Neural progenitor cell (in vitro differentiated cells): Measurements from ENCODE around the gene ORC4. TPM values are rescaled to one million over a fixed set of nuclear protein-coding genes. Genes with fewer than 3 reads are reported as not detected.

Source experiments
- DNase-seq: peaks from one replicate; pipeline ENCODE4 v3.0.0-alpha.2; 2016; ENCODE audit warnings: low spot score
- H2AFZ ChIP-seq: fragments of 200-600 bp; sonication (generic); replicated peaks from 2 replicates; pipeline ENCODE4 v1.6.1; 2016; ENCODE audit warnings: antibody characterized with exemption
- H3F3A ChIP-seq: fragments of 200-600 bp; sonication (generic); 2 replicates; pipeline ENCODE4 v1.6.1; 2016; ENCODE audit warnings: antibody characterized with exemption, low read depth
- H3K27ac ChIP-seq: fragments of 200-600 bp; sonication (generic); 2 replicates; pipeline ENCODE4 v1.5.1; 2016; ENCODE audit warnings: mild to moderate bottlenecking
- H3K27me3 ChIP-seq: fragments of 200-600 bp; sonication (generic); 2 replicates; pipeline ENCODE4 v1.6.1; 2016; ENCODE audit warnings: mild to moderate bottlenecking, moderate library complexity
- H3K36me3 ChIP-seq: fragments of 200-600 bp; sonication (generic); 2 replicates; pipeline ENCODE4 v1.5.1; 2016
- H3K4me1 ChIP-seq: fragments of 200-600 bp; sonication (generic); 2 replicates; pipeline ENCODE4 v1.6.1; 2016; ENCODE audit warnings: mixed run types
- H3K4me2 ChIP-seq: fragments of 200-600 bp; sonication (generic); 2 replicates; pipeline ENCODE4 v1.6.1; 2016
- H3K4me3 ChIP-seq: fragments of 200-600 bp; sonication (generic); 2 replicates; pipeline ENCODE4 v1.5.1; 2016
- H3K79me2 ChIP-seq: fragments of 200-600 bp; sonication (generic); 2 replicates; pipeline ENCODE4 v1.6.1; 2016; ENCODE audit warnings: low read depth
- H3K9ac ChIP-seq: fragments of 200-600 bp; sonication (generic); 2 replicates; pipeline ENCODE4 v1.6.1; 2016
- H3K9me3 ChIP-seq: fragments of 200-600 bp; sonication (generic); 2 replicates; pipeline ENCODE4 v1.5.1; 2016; ENCODE audit warnings: low read depth
- H4K20me1 ChIP-seq: fragments of 200-600 bp; sonication (generic); 2 replicates; pipeline ENCODE4 v1.6.1; 2016; ENCODE audit warnings: low read depth
- H3K27ac Mint-ChIP-seq: 3 replicates; pipeline ENCODE4 v1.8.0; 2021; ENCODE audit warnings: mixed read lengths
- H3K27me3 Mint-ChIP-seq: 2 replicates; pipeline ENCODE4 v1.8.0; 2022; ENCODE audit warnings: low read depth, mild to moderate bottlenecking, inconsistent platforms, moderate library complexity, mixed read lengths; ENCODE audit not compliant: insufficient read depth
- H3K36me3 Mint-ChIP-seq: 3 replicates; pipeline ENCODE4 v1.8.0; 2021; ENCODE audit warnings: mixed read lengths
- H3K4me1 Mint-ChIP-seq: 3 replicates; pipeline ENCODE4 v1.8.0; 2021; ENCODE audit warnings: mixed read lengths
- H3K4me3 Mint-ChIP-seq: 3 replicates; pipeline ENCODE4 v1.8.0; 2021; ENCODE audit warnings: mild to moderate bottlenecking, moderate library complexity, mixed read lengths
- H3K9me3 Mint-ChIP-seq: 3 replicates; pipeline ENCODE4 v1.8.0; 2020; ENCODE audit warnings: mixed read lengths
- EZH2 ChIP-seq: fragments of 200-600 bp; sonication (generic); IDR thresholded peaks from 2 replicates; pipeline ENCODE4 v1.6.1; 2017; ENCODE audit warnings: antibody characterized with exemption, mild to moderate bottlenecking, moderate library complexity
- EZH2phosphoT487 ChIP-seq: fragments of 200-600 bp; sonication (generic); IDR thresholded peaks from 2 replicates; pipeline ENCODE4 v1.6.1; 2017; ENCODE audit warnings: antibody characterized with exemption
- total RNA-seq: library from RNA; depleted of rRNA; stranded (reverse); fragments of >200 nt; gene quantifications from 2 replicates; pipeline ENCODE4 v1.2.3, GENCODE V29; 2015; ENCODE audit warnings: low replicate concordance
- TF ChIP-seq, protein P1 (sequence below): fragments of 200-600 bp; sonication (generic); IDR thresholded peaks from 2 replicates; pipeline ENCODE4 v1.5.1; 2017; ENCODE audit warnings: antibody characterized with exemption, mild to moderate bottlenecking

ORC4 gene
- total RNA-seq = 165 and 314 TPM in 2 replicates

DNA sequence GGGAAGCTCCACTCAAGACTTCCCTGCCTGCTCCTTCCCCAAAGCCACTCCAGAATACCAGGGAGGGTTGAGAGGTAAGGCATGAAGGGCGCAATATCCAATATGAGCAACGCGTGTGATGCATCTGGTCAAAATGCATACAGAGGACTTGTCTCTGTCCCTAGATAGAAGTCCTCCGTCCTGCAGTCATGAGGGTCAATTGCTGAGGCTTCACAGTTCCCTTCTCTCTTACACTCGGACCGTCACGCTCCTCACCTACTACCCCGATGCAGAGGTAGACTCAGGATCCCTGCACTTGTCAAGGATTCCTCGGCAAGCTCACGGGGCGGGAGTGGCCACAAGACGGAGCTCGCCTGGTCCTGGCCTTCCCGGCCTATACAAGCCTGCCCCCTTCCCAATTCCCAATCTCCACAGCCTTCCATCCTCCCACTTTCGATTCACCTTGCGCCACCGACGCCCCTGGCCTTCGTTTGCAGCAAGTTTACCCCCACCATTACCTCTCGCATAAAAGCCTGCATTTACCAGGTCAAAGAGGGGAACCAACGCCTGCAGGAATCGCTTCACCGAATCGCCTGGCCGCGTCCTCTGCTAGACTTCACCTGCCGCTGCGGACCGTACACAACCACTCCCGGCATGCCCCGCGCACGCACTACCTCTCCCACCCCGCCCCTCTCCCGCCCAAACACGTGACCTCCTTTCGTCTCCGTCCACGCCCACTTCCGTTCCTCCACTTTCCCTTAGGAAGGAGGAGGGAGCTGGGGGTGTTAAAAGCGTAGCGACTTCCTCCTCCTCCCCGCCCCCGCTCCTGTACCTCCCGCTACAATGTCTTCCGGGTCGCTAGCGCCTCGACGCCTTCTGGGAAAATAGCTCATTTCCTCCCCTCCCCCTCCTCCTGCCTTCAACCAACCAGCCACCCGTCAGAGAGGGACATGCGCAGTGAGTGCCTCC lies at the start of gene ORC4:
Gene ORC4 (minus strand): TSS at position 627 of the 948 bp plus-strand sequence. CDS start 44,779 bp downstream, outside the sequence.
- peak; percentile 100 for DNase-seq
- Mint-ChIP-seq H3K27ac (peak within 1 kb of the TSS; percentile 98), H3K4me1 (peaks cover 38% of the 10 kb centered on the region), H3K27me3 (no peaks in the 10 kb centered on the region), H3K9me3 (peaks cover 4% of the 10 kb centered on the region), H3K4me3 (peak within 1 kb of the TSS; percentile 99), H3K36me3 (peaks cover 15% of the 10 kb centered on the region)
- H3K4me1 ChIP-seq = peaks cover 26% of the 10 kb centered on the region
- peak within 1 kb of the TSS; percentile 87 for H3K27ac ChIP-seq
- H3K27me3 ChIP-seq = no peaks in the 10 kb centered on the region
- H2AFZ ChIP-seq = peak within 1 kb of the TSS; percentile 88
- peaks cover 90% of the 10 kb centered on the region for H3K79me2 ChIP-seq
- H3F3A ChIP-seq = peaks cover 20% of the 10 kb centered on the region
- peak within 1 kb of the TSS; percentile 87 for H3K9ac ChIP-seq
- H4K20me1 ChIP-seq = peaks cover 64% of the 10 kb centered on the region
- no peaks in the 10 kb centered on the region for H3K9me3 ChIP-seq
- H3K4me3 ChIP-seq = peak within 1 kb of the TSS; percentile 93
- TF ChIP-seq, protein P1, sequence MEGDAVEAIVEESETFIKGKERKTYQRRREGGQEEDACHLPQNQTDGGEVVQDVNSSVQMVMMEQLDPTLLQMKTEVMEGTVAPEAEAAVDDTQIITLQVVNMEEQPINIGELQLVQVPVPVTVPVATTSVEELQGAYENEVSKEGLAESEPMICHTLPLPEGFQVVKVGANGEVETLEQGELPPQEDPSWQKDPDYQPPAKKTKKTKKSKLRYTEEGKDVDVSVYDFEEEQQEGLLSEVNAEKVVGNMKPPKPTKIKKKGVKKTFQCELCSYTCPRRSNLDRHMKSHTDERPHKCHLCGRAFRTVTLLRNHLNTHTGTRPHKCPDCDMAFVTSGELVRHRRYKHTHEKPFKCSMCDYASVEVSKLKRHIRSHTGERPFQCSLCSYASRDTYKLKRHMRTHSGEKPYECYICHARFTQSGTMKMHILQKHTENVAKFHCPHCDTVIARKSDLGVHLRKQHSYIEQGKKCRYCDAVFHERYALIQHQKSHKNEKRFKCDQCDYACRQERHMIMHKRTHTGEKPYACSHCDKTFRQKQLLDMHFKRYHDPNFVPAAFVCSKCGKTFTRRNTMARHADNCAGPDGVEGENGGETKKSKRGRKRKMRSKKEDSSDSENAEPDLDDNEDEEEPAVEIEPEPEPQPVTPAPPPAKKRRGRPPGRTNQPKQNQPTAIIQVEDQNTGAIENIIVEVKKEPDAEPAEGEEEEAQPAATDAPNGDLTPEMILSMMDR = peak; percentile 58
- TF ChIP-seq EZH2phosphoT487 = no peak
- no peaks in the 10 kb centered on the region for H3K36me3 ChIP-seq
- H3K4me2 ChIP-seq = peak within 1 kb of the TSS; percentile 97

DNA sequence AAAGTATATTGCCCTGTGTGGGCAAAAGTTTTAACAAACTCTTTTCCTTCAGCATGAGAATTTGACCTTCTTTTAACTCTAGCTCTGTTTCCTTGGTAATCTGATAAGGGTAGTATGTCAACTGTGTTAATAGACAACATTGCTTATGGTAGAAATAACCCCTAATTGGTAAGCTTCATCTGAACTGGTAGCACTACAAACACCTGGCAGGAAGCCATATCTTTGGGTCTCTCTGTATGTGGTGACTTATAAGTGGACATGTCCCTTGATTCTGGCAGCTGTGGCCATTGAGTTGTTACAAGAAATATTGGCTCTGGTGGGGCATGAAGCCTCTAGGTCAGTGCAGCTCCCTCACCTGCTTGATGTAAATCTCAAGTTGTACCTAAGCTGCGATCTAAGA lies 47.3 kb upstream of the ORC4 start:
- Mint-ChIP-seq H3K4me3 (no peak overlapping the region), H3K4me1 (no peaks in the 10 kb centered on the region), H3K9me3 (no peaks in the 10 kb centered on the region), H3K36me3 (peaks cover 4% of the 10 kb centered on the region), H3K27ac (no peak overlapping the region), H3K27me3 (no peaks in the 10 kb centered on the region)
- DNase-seq = no peak
- H2AFZ ChIP-seq = no peak overlapping the region
- H3K27me3 ChIP-seq = no peaks in the 10 kb centered on the region
- no peaks in the 10 kb centered on the region for H3K4me1 ChIP-seq
- H3K36me3 ChIP-seq = no peaks in the 10 kb centered on the region
- H3K4me3 ChIP-seq = no peak overlapping the region
- TF ChIP-seq EZH2 = no peak
- TF ChIP-seq, protein P1 = no peak
- no peak for TF ChIP-seq EZH2phosphoT487
- H3K79me2 ChIP-seq = no peaks in the 10 kb centered on the region
- no peaks in the 10 kb centered on the region for H3K9me3 ChIP-seq
- no peaks in the 10 kb centered on the region for H3F3A ChIP-seq
- H4K20me1 ChIP-seq = no peaks in the 10 kb centered on the region
- no peak overlapping the region for H3K9ac ChIP-seq
- no peak overlapping the region for H3K4me2 ChIP-seq
- no peak overlapping the region for H3K27ac ChIP-seq

DNA sequence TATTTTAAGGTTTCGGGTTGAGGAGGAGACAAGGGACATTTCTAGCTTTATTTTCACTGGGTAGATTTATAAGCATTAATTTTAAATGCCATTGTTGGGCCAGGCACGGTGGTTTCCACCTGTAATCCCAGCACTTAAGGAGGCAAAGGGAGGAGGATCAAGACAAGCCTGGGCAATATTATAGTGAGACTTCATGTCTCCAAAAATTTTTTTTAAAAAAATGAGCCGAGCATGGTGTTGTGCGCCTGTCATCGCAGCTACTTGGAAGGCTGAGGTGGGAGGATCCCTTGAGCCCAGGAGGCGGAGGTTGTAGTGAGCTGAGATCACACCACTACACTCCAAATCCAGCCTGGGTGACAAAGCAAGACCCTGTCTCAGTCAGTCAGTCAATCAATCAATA lies 45.4 kb upstream of the ORC4 start:
- no peaks in the 10 kb centered on the region for H3K27me3 ChIP-seq
- H3K79me2 ChIP-seq = no peaks in the 10 kb centered on the region
- H3K9ac ChIP-seq = no peak overlapping the region
- Mint-ChIP-seq H3K27ac (no peak overlapping the region), H3K4me1 (no peaks in the 10 kb centered on the region), H3K4me3 (no peak overlapping the region), H3K36me3 (peaks cover 4% of the 10 kb centered on the region), H3K9me3 (no peaks in the 10 kb centered on the region), H3K27me3 (no peaks in the 10 kb centered on the region)
- H2AFZ ChIP-seq = no peak overlapping the region
- no peaks in the 10 kb centered on the region for H3K4me1 ChIP-seq
- no peaks in the 10 kb centered on the region for H3K36me3 ChIP-seq
- H4K20me1 ChIP-seq = no peaks in the 10 kb centered on the region
- DNase-seq = no peak
- TF ChIP-seq, protein P1 = no peak
- no peak for TF ChIP-seq EZH2phosphoT487
- no peak for TF ChIP-seq EZH2
- no peaks in the 10 kb centered on the region for H3F3A ChIP-seq
- no peak overlapping the region for H3K4me2 ChIP-seq
- no peaks in the 10 kb centered on the region for H3K9me3 ChIP-seq
- H3K4me3 ChIP-seq = no peak overlapping the region
- H3K27ac ChIP-seq = no peak overlapping the region
